GM12878 (cell line): Measurements from ENCODE around the gene COL27A1. TPM values are rescaled to one million over a fixed set of nuclear protein-coding genes. Genes with fewer than 3 reads are reported as not detected.

Source experiments
- ATAC-seq: fragments of 200-7000 bp; cut with Tn5 transposase; 3 replicates; pipeline ENCODE4 v1.9.1; 2020; ENCODE audit warnings: mild to moderate bottlenecking, moderate library complexity
- BruUV-seq: library from RNA; stranded (reverse); fragments of 400-500 nt; replicated peaks from 2 replicates; lab custom pipeline; 2021; lab: Mats Ljungman, UMichigan
- CTCF ChIA-PET: fragments of 300-600 bp; sonication (Branson Sonifier 250); formaldehyde crosslinking; extraction: SDS; loops from one replicate; lab custom pipeline; 2021; ENCODE audit warnings: inconsistent platforms; lab: Yijun Ruan, JAX
- POLR2A ChIA-PET: fragments of 350-600 bp; formaldehyde crosslinking; extraction: SDS; loops from one replicate; lab custom pipeline; 2021; ENCODE audit warnings: inconsistent platforms; lab: Charles Lee
- RAD21 ChIA-PET: fragments of 300-600 bp; sonication (Branson Sonifier 250); formaldehyde crosslinking; loops from one replicate; lab custom pipeline; 2023; ENCODE audit warnings: antibody characterized with exemption; ENCODE audit not compliant: unreplicated experiment; lab: Charles Lee
- SMC1A ChIA-PET: fragments of 300-600 bp; sonication (Branson Sonifier 250); formaldehyde crosslinking; loops from one replicate; lab custom pipeline; 2023; ENCODE audit not compliant: unreplicated experiment, uncharacterized antibody; lab: Charles Lee
- DNase-seq: peaks from one replicate; pipeline ENCODE4 v3.0.0-alpha.2; 2011; ENCODE audit warnings: low read depth, low spot score
- FAIRE-seq: peaks from 3 replicates; lab custom pipeline; 2011; peaks lifted over from hg19 to GRCh38; lab: Jason Lieb, UNC
- H2AFZ ChIP-seq: 2 replicates; pipeline ENCODE4 v1.6.0; 2011; ENCODE audit warnings: low read depth, low read length, control low read depth; ENCODE audit not compliant: control insufficient read depth
- H3K27ac ChIP-seq: 2 replicates; pipeline ENCODE4 v1.5.1; 2011; ENCODE audit warnings: control low read depth; ENCODE audit not compliant: control insufficient read depth, insufficient read depth
- H3K27me3 ChIP-seq, 2 experiments: replicated peaks in 1 of 2; 2 replicates each; pipeline versions ENCODE4 v1.6.0 to v1.6.1; 2011; ENCODE audit warnings: low read length in 1 of 2; ENCODE audit not compliant: control insufficient read depth in 2 of 2, insufficient read depth in 2 of 2
- H3K36me3 ChIP-seq, 2 experiments: 2 replicates each; pipeline ENCODE4 v1.5.1; 2011; ENCODE audit warnings: low read length in 1 of 2; ENCODE audit not compliant: control insufficient read depth in 2 of 2, insufficient read depth in 2 of 2
- H3K4me1 ChIP-seq: 2 replicates; pipeline ENCODE4 v1.6.1; 2011; ENCODE audit warnings: mild to moderate bottlenecking, low read length, moderate library complexity, mixed read lengths; ENCODE audit not compliant: control insufficient read depth, insufficient read depth
- H3K4me2 ChIP-seq: 2 replicates; pipeline ENCODE4 v1.6.0; 2011; ENCODE audit warnings: control low read depth; ENCODE audit not compliant: control insufficient read depth, insufficient read depth
- H3K4me3 ChIP-seq: fragments of 200-600 bp; sonication (generic); 2 replicates; pipeline ENCODE4 v1.5.1; 2016
- H3K79me2 ChIP-seq: 2 replicates; pipeline ENCODE4 v1.6.0; 2011; ENCODE audit warnings: low read length; ENCODE audit not compliant: control insufficient read depth, insufficient read depth
- H3K9ac ChIP-seq: 2 replicates; pipeline ENCODE4 v1.8.0; 2011; ENCODE audit warnings: low read length, control low read depth, mixed read lengths; ENCODE audit not compliant: control insufficient read depth, insufficient read depth
- H3K9me3 ChIP-seq: replicated peaks from 3 replicates; pipeline ENCODE4 v1.5.1; 2011; ENCODE audit warnings: mild to moderate bottlenecking, low read length; ENCODE audit not compliant: control insufficient read depth, insufficient read depth
- H4K20me1 ChIP-seq: 2 replicates; pipeline ENCODE4 v1.6.0; 2011; ENCODE audit not compliant: control insufficient read depth, insufficient read depth
- ASH2L ChIP-seq: fragments of 300-600, 200-600 bp; sonication (generic); IDR thresholded peaks from 2 replicates; pipeline ENCODE4 v1.6.1; 2017; ENCODE audit warnings: low read depth, mild to moderate bottlenecking, borderline replicate concordance
- BRCA1 ChIP-seq: IDR thresholded peaks from 2 replicates; pipeline ENCODE4 v1.6.1; 2011; ENCODE audit warnings: low read depth, low read length, improper control_type of control experiment
- CUX1 ChIP-seq: IDR thresholded peaks from 2 replicates; pipeline ENCODE4 v1.6.1; 2012; ENCODE audit warnings: improper control_type of control experiment, low read depth, low read length; ENCODE audit not compliant: insufficient replicate concordance
- KLF5 ChIP-seq: fragments of 450-650 bp; IDR thresholded peaks from 2 replicates; pipeline ENCODE4 v1.6.1; 2014; ENCODE audit warnings: mild to moderate bottlenecking; ENCODE audit not compliant: partially characterized antibody
- MAX ChIP-seq: IDR thresholded peaks from 2 replicates; pipeline ENCODE4 v1.6.1; 2012; ENCODE audit warnings: low read depth, low read length, improper control_type of control experiment
- MXI1 ChIP-seq: fragments of 150-350 bp; IDR thresholded peaks from 2 replicates; pipeline ENCODE4 v1.6.1; 2011; ENCODE audit warnings: low read depth, mild to moderate bottlenecking, inconsistent platforms, low read length, improper control_type of control experiment
- NR2F1 ChIP-seq: fragments of 450-650 bp; conservative IDR thresholded peaks from 2 replicates; pipeline ENCODE4 v1.6.1; 2017; ENCODE audit warnings: mild to moderate bottlenecking
- SIN3A ChIP-seq: IDR thresholded peaks from 2 replicates; pipeline ENCODE4 v1.6.1; 2012; ENCODE audit warnings: low read depth, low read length, improper control_type of control experiment
- SIX5 ChIP-seq: IDR thresholded peaks from 2 replicates; pipeline ENCODE4 v1.6.1; 2011; ENCODE audit warnings: mild to moderate bottlenecking, low read depth, low read length, moderate library complexity; ENCODE audit not compliant: severe bottlenecking
- SMARCA5 ChIP-seq: fragments of 450-650 bp; IDR thresholded peaks from 2 replicates; pipeline ENCODE4 v1.6.1; 2017; ENCODE audit warnings: mild to moderate bottlenecking
- SP1 ChIP-seq: IDR thresholded peaks from one replicate; pipeline ENCODE4 v1.6.1; 2011; ENCODE audit warnings: low read depth, low read length
- TCF12 ChIP-seq: IDR thresholded peaks from 2 replicates; pipeline ENCODE4 v1.6.1; 2011; ENCODE audit warnings: low read depth, mild to moderate bottlenecking, low read length
- ZNF207 ChIP-seq: fragments of 450-650 bp; IDR thresholded peaks from 2 replicates; pipeline ENCODE4 v1.6.1; 2014; ENCODE audit warnings: antibody characterized with exemption, mild to moderate bottlenecking, borderline replicate concordance
- WGBS: methylation state at CpG from one replicate; pipeline ENCODE4 v1.1.6; 2016; ENCODE audit warnings: low lambda C conversion rate; ENCODE audit not compliant: insufficient replicate concordance, insufficient coverage; ENCODE audit errors: missing lambda C conversion rate; 5-methylcytosine and 5-hydroxymethylcytosine counted together
- in situ Hi-C: fragments of 300-500 bp; cut with MboI; formaldehyde crosslinking; loops from 9 replicates; pipeline ENCODE4 v1.14.3; 2018; ENCODE audit warnings: mixed read lengths
- intact Hi-C: fragments of 100-400 bp; cut with micrococcal nuclease; formaldehyde crosslinking; loops from one replicate; pipeline ENCODE4 v1.14.2; 2022; ENCODE audit not compliant: unreplicated experiment
- polyA plus RNA-seq, 11 experiments: library from polyadenylated mRNA; depleted of rRNA in 4 of 11; unstranded in 6 of 11; stranded (reverse) in 5 of 11; fragments of >200 nt; fragmentation: Nextera tagmentation in 4 of 11; fragmentation: Illumina TruSeq in 1 of 11; extraction: Ambion mirVana in 4 of 11; extraction: Trizol in 1 of 11; gene quantifications; 1 replicate in 1 of 11; 2 replicates in 10 of 11; pipeline versions ENCODE4 v1.2.1 to v1.2.3, GENCODE V29; 2011 to 2016; ENCODE audit warnings: inconsistent platforms in 2 of 11, missing spikeins in 2 of 11, low read depth in 1 of 11
- total RNA-seq, 4 experiments: library from RNA; depleted of rRNA in 3 of 4; stranded (reverse); fragments of >200 nt in 3 of 4; fragmentation: Illumina TruSeq in 1 of 4; extraction: Trizol in 1 of 4; gene quantifications; 2 replicates each; pipeline versions ENCODE4 v1.2.1 to v1.2.3, GENCODE V29; 2013 to 2021
- TF ChIP-seq, protein P1 (sequence below): IDR thresholded peaks from 2 replicates; pipeline ENCODE4 v1.6.1; 2011; ENCODE audit warnings: low read depth, mild to moderate bottlenecking, low read length, moderate library complexity, borderline replicate concordance; ENCODE audit errors: extremely low read depth
- TF ChIP-seq, protein P2 (sequence below): IDR thresholded peaks from 2 replicates; pipeline ENCODE4 v1.6.1; 2012; ENCODE audit warnings: low read depth, low read length, improper control_type of control experiment

COL27A1 gene
- total and polyA plus RNA-seq, 10 of the 15 experiments (the other 5 are each of a cell fraction or from before 2014, with no cell fraction given) = 0.10 TPM; not detected in 9

GRCh38 chr9:114300153-114300845 is 145.0 kb downstream of the COL27A1 start:
- Histone ChIP-seq H3K4me1 (no peaks in the 10 kb centered on the region), H3K27me3 (peaks cover 0 to 8% of the 10 kb centered on the region in 2 experiments; a peak in 2 of 4 replicates), H3K9ac (no peak overlapping the region), H3K79me2 (no peaks in the 10 kb centered on the region), H3K4me3 (no peak overlapping the region), H3K27ac (no peak overlapping the region), H2AFZ (no peak overlapping the region), H4K20me1 (0 out of 2 replicates have a peak, but pooled peaks cover 3% of the 10 kb centered on the region), H3K36me3 (no peaks in the 10 kb centered on the region), H3K4me2 (no peak overlapping the region), H3K9me3 (no peaks in the 10 kb centered on the region)
- POLR2A ChIA-PET = no interaction called here
- WGBS = 35% methylated on average over 4 of the region's 4 CpGs
- in situ Hi-C loops (no loop called here), intact Hi-C loops (no loop called here)
- SMC1A ChIA-PET = no interaction called here
- no peak for DNase-seq
- RAD21 ChIA-PET = no interaction called here
- ATAC-seq = no peak
- no TSS peak for BruUV-seq
- CTCF ChIA-PET = interaction anchor here (1.5 to 1.8 kb wide), 2 partner anchors 9 to 218 kb away, joined by 5 to 7 read pairs; no protein-coding TSS in a partner anchor
- no peak for FAIRE-seq
- TF ChIP-seq BRCA1 (no peak), MXI1 (no peak), SP1 (no peak), NR2F1 (no peak), SMARCA5 (no peak), CUX1 (no peak), TCF12 (no peak), KLF5 (no peak), ASH2L (no peak), SIN3A (no peak), MAX (no peak), ZNF207 (no peak), SIX5 (no peak)
- TF ChIP-seq, protein P1, sequence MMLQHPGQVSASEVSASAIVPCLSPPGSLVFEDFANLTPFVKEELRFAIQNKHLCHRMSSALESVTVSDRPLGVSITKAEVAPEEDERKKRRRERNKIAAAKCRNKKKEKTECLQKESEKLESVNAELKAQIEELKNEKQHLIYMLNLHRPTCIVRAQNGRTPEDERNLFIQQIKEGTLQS = no peak
- TF ChIP-seq, protein P2, sequence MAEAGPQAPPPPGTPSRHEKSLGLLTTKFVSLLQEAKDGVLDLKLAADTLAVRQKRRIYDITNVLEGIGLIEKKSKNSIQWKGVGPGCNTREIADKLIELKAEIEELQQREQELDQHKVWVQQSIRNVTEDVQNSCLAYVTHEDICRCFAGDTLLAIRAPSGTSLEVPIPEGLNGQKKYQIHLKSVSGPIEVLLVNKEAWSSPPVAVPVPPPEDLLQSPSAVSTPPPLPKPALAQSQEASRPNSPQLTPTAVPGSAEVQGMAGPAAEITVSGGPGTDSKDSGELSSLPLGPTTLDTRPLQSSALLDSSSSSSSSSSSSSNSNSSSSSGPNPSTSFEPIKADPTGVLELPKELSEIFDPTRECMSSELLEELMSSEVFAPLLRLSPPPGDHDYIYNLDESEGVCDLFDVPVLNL = no peak
